Stimulated activated CD4-positive, alpha-beta T cell treated with anti-CD3 and anti-CD28 coated beads, TNF-alpha, amount 100 ng/mL, for 24 hours (primary cell): Measurements from ENCODE around the gene SNTG2.
A peak's percentile ranks its signal among the peaks of the same experiment; 100 is the strongest.

Source experiments
- DNase-seq, 3 experiments: peaks; one replicate each; pipeline ENCODE4 v3.0.0-alpha.2; 2020; ENCODE audit warnings: low read depth in 3 of 3

SNTG2 gene

DNA sequence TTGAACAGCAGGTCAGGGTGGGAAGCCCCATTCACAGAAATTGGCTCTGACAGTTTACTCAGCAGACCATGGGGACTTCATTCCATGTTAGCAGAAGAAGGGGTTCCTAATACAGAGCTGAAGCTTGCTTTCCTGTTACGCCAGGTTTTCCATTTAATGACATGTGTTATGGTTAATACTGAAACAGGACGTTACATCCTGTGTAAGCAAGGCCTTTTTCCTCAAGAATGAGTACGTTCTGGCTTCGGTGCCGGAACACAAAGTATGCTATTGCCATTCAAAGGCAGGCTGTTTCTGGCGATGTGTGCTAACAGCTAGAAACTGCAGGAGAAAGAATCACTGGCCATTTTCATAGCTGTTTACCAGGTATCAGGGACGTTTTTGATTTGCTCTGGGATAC, 190.4 kb downstream of the SNTG2 start:
- no peak for DNase-seq

DNA sequence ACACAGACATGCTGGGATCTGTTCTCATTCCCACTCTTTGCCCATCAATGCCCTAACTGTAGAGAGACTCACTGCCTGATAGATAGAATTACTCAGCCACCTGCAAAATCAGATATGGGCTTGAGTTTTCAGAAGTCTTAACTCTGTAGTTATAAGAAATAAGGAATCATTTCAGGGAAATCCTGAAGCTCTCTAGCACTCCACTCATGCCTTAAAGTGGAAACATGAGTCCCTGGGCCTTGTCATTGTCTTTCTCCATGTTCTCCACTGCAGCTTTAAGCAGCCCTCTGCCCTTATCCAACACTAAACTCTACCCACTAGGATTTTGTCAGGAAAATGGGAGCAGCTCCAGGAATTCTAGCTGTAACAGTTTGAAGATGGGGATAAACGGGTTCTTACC, 192.5 kb downstream of the SNTG2 start:
- DNase-seq, result no peak

DNA sequence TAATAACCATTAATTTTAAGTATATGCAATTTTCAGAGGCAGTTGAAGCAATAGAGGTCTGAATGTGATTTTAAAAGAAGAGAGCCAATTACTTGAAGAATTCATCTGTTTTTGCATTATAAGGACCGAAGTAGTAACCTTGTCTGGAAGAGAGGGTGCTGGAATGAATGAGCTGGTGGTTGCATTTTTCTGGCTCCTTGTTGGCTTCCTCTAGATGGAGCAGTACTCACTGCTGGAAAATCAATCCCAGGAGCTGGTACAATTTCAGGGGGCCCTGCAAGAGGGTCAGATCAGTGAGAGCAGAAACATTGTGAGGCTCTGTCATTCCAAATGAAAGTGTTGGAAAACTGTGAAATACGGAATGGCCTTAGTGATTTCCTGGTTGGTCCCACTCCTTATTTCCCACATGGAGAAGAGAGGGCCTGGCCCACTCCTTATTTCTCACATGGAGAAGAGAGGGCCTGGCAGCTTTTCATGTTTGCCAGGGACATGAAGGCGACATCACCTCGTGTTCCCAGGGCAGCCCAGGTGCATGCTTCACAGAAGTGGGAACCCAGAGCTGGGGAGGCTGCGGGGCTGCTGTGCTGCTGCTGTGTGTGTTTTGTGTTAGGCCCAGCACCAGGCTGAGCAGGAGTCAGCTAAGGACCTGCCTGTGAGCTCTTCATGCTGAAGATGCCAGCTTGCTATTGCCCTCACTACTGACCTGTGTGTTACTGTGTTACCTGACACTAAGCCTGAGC, 197.4 kb downstream of the SNTG2 start:
- DNase-seq, result no peak

DNA sequence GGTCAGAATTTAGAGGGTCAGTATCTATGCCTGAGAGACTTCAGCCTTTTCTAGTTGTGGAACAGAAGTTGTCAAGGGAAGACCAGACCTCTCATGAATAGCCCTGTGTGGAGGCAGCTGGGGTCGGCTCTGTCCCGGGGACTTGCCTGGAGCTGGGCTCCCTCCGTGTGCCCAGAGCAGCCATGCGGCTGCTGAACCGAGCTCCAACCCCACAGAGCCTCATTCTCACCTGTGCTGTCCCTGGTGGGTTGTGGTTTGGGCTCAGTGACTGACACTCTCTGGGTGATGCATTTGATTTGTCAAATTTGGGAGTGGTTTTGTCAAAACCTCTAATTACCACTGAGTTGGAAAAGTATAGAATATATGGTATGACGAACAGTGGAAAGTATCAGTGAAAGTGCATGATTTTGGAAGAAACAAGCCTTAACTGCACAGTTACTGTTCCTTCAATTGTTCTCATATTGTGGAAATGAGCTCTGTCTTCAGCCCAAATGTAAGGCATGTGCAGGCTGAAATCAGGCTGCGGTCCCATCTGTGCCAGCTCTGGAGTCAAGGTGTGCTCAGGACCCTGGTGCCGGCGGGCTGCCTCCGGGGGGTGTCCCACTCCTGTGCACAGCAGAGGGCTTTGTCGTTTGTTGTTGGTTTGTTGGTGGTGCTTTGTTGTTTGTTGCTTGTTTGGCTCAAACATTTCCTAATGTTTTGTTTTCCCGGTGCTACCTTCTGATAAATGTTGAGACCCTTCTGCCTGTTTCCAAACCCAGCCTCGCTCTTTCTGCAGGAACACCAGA, 200.3 kb downstream of the SNTG2 start:
- no peak for DNase-seq

DNA sequence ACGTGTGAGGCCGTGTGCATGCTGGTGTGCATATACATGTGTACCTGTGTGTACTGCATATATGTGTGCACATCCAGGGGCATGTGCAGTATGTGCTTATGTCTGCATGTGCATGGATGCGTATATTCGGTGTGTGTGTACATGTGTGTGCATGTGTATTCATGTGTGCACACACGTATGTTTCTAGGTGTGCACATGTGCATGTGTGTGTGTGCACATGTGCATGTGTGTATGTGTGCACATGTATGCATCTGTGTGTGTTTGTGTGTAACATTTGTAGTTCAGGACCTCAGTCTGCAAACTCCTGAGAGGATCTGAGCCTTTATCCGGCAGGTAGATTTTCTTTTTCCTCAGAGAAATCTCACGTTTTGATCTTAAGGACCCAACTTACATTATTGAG, 201.7 kb downstream of the SNTG2 start:
- no peak for DNase-seq

DNA sequence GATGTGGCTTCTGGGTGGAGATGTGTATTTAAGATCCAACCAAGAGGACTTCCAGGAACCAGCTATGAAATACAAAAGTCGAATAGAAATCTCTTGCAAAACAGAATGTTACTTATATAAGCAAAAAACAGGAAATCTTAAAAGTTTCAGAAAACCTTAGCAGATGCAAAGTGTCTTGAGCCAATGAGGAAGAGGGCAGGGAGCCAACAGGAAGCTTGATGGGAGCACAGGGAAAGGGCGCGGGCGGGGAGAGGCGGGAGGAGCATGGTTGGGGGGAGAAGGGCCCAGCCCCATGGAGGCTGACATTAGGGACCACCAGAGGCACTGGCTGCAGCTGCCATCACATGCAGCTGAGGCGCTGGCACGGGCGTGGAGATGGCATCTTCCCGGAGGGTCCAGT, 203.3 kb downstream of the SNTG2 start:
- DNase-seq, result no peak

DNA sequence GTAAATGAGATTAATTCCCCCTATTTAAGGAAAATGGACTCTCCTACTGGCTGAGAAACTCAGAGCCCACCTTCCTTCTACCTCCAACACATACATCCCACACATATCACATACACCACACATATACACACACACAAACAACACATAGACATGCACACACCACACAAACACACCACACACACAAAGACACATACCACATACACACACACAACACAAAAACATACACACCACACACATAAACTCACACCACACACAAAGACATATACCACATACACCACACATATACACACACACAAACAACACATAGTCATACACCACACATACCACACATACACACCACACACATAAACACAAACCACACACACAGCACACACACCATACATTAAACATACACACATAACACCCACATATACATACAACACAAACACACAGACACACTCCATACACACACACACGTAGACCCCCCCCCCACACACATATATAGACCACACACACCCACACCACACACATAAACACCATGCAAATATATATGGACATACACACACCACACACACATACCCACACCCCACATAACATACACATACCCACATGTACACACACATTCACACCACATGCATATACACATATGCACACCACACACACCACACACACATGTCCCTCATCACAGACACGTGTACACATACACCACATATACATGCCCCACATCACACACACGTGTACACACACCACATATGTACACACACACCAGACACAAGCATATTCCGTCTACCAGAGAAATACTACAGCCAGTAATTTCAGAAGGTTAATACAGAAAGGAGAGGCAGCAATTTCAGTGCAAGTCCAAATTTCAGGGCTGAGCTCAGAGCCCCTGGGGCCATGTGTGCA, 204.3 kb downstream of the SNTG2 start:
- DNase-seq, result no peak

DNA sequence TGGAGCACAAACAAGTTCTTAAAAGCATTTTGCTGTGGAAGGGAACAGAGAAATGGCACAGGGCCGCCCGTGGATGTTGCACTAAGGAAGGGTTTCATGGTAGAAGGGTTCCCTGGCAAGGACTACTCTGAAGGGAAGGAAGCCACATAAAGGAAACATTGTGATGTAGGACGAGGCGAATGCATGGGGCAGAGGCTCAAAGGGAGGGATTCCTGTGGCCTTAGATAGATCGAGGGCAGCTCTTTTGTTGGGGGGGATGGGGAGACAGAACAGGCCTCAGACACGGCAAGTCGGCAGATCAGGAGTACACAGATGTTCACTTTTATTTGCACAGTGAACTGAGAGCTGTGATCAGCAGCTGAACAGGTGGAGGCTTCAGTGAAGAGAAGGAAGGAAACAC, 205.4 kb downstream of the SNTG2 start:
- no peak for DNase-seq

DNA sequence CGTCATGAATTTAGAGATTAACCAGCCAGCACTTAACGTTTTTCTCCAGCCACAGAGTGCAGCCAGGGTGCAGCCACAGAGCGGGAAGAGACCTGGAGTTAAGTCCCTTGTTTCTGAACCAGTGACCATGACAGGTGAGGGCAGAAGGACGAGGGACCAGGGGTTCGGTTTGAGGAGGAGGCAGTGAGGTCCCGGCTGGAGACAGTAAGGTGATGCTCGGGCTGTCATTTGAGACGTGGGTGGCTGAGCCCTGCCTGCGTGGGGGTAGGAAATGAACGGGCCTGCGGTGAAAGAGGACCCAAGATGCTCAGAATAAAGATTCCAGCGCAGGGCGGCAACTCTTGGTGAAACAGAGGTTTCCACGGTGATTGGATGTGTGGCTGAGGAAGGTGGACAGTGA, 205.9 kb downstream of the SNTG2 start:
- no peak for DNase-seq

DNA sequence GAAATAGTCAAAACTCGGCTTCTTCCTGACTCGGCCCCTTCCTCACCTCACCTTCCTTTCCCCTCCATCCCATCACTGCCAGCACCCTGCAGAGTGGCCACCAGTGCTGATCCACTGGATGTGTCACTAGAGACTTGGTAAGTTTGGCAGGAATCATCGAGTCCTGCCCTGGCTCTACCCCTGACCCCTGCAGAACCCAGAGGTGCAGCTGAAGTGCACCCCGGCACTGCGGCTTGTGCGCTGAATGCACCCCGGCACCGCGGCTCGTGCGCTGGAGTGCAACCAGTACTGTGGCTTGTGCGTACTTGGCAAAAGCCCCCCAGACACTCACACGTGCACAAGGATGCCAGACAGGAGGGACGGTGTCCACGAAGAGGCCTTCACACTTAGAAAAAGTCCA, 206.5 kb downstream of the SNTG2 start:
- no peak for DNase-seq

DNA sequence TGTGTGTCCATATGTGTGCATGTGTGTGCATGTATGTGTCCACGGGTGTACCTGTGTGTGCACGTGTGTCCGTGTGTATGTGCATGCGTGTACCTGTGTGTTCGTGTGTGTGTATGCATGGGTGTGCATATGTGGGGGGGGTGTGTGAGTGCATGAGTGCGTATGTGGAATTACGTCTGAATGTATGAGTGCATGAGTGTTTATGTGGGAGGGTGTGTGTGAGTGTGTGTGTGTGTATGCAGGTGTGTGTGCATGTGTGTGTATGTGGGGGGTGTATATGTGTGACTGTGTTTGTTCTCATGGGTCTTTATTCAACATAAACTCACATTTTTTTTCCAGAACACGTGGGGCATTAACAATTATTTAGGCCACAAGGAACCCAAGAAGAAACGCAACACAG, 208.4 kb downstream of the SNTG2 start:
- DNase-seq, result no peak

DNA sequence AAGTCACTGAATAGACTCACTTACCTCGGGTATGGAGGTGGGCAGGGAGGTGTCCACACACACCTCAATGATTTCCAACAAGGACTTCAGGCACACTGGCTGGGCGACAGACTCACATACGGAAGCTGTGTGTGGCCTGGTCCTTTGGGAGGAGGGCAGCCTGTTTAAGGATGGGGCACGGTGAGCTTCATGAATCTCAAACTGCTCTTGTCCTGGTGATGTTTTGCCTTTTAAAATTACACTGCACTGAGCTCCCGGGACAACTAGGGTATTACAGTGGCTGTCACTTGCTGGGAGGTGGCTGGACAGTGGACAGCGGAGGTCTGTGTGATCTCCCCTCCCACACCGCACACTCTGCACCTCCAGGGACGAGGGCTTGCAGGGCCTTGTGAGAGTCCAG, 211.6 kb downstream of the SNTG2 start:
- DNase-seq, result no peak

DNA sequence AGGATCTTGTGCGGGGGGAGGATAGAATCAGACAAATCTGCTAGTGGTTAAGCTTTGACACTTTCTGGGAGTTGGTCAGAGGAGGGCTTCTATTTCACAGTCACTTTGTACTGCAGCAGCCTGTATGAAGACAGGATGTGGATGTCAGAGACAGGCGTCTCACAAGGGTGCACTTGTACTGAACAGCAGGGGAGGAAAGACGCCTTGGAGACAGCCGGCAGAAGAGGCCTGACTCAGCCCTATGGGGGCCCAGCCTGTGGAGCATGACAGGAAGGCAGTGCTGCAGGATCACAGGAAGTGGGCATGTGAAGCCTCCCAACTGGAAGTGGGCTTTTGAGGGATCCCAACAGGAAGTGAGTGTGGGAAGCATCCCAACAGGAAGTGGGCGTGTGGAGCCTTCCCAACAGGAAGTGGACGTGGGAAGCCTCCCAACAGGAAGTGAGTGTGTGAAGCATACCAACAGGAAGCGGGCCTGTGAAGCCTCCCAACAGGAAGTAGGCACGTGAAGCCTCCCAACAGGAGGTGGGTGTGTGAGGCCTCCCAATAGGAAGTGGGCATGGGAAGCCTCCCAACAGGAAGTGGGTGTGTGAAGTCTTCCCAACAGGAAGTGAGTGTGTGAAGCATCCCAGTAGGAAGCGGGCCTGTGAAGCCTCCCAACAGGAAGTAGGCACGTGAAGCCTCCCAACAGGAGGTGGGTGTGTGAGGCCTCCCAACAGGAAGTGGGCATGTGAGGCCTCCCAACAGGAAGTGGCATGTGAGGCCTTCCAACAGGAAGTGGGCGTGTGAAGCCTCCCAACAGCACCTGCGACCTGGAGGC, 212.3 kb downstream of the SNTG2 start:
- DNase-seq, result peak in 2 of 3 experiments; percentile 13 to 42

DNA sequence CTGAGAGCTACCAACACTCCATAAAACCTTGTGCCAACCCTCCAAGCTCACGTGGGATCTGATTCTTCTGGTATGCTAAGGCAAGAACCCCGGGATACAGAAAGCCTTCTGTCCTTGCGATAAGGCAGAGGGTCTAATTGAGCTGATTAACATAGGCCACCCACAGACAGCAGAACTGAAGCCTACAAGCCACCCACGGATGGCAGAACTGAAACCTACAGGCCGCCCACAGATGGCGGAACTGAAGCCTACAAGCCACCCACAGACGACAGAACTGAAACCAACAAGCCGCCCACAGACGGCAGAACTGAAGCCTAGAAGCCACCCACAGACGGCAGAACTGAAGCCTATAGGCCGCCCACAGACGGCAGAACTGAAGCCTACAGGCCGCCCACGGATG, 216.3 kb downstream of the SNTG2 start:
- no peak for DNase-seq

DNA sequence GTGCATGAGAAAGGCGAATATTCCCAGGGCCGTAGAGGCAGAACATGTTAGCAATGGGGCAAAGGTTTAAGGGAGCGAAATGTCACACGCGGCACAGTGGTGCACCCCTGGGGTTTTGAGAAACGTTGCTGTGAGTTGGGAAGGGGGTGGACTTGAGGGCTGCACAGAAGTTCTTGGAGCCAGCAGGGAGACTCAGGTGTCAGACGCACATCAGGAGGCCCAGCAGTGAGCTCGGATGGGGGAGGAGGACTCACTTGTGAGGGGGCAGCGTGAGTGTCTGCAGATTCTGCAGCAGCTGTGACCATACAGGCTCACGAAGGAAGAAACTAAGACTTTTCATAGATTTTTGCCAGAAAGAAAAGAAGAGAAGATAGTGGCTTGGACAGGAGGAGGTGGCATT, 218.2 kb downstream of the SNTG2 start:
- no peak for DNase-seq

DNA sequence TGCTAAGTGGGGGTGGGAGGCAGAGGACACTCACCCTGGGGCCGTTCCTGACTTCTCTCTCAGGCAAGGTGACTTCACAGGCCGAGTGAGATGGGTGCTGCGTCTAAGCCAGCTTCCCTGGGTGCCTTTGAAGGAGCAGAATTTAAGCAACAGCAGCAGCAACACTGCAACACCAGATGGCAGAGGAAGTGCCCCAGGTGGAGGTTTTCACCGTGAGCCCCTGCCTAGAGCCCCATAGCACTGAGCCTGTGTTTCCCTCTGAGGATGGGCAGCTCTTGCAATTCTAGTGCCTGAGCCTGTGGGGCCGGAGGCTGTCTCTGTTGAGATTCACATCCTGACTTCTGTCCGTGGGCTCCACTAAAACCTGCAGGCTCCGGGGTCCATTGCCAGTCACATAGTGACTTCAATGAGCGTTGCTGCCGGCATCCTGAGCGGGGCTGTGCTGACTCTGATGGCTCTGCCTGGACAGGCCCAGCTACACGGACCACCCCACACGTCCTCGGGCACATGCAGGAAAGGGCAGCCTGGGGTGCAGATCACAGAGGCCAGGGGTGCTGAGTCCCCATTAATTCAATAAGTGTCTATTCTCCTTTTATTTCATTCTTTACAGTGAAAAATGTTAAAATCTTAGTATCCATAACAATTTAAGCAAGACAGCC, 218.8 kb downstream of the SNTG2 start:
- DNase-seq, result no peak

DNA sequence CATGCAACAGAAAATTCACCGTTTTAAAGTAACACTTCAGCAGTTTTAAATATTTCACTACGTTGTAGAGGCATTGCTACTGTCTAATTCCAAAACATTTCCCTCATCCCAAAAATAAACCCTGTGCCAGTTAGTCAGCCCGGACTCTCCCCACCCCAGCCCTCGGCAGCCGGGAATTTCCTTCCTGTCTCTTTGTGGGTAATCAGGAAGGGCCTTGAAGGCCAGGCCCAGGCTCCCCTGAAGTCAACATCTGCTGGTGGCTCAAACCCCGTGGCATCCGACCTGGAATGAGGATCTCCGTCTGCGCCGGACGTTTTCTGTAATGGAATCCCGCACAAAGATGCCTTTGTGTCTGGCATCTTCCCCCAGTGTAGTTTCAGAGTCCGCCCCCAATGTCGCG, 219.6 kb downstream of the SNTG2 start:
- no peak for DNase-seq

DNA sequence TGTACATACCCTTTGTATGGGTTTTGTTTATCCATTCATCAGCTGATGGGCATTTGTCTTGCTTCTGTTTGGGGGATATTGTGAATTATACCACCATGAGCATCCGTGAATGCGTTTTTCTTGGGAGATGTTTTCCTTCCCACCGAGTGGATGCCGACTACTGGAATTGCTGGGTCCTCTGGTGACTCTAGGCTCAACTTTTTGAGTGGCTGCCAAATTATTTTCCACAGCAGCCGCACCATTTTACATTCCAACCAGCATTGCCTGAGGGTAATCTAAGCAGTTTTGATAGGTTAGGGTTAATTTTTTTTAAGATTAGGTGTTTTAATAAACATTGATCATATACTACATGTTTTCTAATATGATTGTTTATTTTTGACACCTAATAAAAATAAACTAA, 220.1 kb downstream of the SNTG2 start:
- DNase-seq, result no peak

DNA sequence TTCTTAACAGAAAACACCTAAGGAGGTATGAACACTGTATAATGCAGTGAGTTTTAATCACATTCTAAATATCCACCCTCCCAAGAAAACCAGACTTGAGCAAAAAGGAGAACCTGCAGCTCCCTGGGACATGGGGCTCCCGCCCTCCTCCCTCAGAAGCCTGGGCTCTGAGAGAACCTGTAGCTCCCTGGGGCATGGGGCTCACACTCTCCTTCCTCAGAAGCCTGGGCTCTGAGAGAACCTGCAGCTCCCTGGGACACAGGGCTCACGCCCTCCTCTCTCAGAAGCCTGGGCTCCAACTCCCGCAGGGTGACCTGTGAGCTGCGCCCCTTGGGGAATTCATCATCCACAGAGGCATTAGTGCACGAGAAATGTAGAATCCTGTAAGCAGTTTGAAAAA, 222.9 kb downstream of the SNTG2 start:
- DNase-seq, result no peak

DNA sequence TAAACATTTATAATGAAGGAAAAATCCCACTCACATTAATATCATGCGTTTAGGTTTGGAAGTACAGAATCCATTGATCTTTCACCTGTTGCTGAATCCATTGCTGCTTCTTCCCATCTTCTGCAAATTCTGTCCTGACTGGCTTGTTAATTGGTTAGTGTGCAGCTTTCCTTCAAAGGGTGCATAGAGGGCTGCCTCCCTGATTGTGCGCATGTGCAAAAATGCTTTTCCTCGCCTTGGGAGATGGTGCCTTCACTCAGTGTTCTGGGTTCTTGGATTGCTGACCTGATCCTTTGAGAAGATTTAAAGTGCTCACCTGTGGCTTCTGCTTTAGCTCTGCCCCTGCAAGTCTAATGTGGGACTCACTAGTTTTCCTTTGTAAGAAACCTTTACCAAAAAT, 231.2 kb downstream of the SNTG2 start:
- DNase-seq, result no peak

DNA sequence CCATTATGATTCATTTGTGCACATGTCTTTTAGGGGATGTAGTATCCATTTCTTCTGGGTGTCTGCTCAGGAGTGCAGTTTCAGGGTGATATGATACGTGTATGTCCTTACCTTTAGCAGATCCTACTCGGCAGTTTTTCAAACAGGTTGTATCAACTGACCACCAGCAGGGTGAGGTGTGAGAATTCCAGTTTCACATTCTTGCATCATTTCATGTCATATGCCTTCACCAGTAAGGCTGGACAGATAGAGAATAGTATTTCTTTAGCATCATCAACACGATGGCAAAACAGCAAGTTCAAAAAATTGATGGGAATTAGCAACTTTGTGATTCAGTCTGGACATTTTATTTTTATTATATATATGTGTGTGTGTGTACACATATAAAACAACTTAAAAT, 232.7 kb downstream of the SNTG2 start:
- DNase-seq, result no peak
